Endodermal cell (in vitro differentiated cells): ENCODE measurements around the gene RASSF8. TPM values are rescaled to one million over a fixed set of nuclear protein-coding genes. Genes with fewer than 3 reads are reported as not detected.

Experiments
- DNase-seq: peaks from one replicate; pipeline ENCODE4 v3.0.0-alpha.2; 2017
- H3K27ac ChIP-seq: 2 replicates; pipeline ENCODE4 v1.5.1; 2013; ENCODE audit warnings: mild to moderate bottlenecking, low read depth, low read length, moderate library complexity
- H3K27me3 ChIP-seq: 2 replicates; pipeline ENCODE4 v1.6.1; 2013; ENCODE audit warnings: mild to moderate bottlenecking, low read length, moderate library complexity; ENCODE audit not compliant: insufficient read depth, control insufficient read depth, poor library complexity, severe bottlenecking
- H3K36me3 ChIP-seq: 2 replicates; pipeline ENCODE4 v1.7.0; 2013; ENCODE audit warnings: mild to moderate bottlenecking, low read length, moderate library complexity; ENCODE audit not compliant: control insufficient read depth, insufficient read depth
- H3K4me1 ChIP-seq: one replicate; pipeline ENCODE4 v1.7.0; 2013; ENCODE audit warnings: low read length; ENCODE audit not compliant: control insufficient read depth, insufficient read depth
- H3K4me3 ChIP-seq: 2 replicates; pipeline ENCODE4 v1.5.1; 2013; ENCODE audit warnings: mild to moderate bottlenecking, low read length, moderate library complexity
- H3K9ac ChIP-seq: 2 replicates; pipeline ENCODE4 v1.6.1; 2013; ENCODE audit warnings: mild to moderate bottlenecking, low read length, moderate library complexity; ENCODE audit not compliant: poor library complexity, severe bottlenecking; ENCODE audit errors: extremely low read depth
- H3K9me3 ChIP-seq: 2 replicates; pipeline ENCODE4 v1.6.1; 2013; ENCODE audit warnings: mild to moderate bottlenecking, low read length, moderate library complexity; ENCODE audit not compliant: control insufficient read depth
- H3K27ac Mint-ChIP-seq: 2 replicates; pipeline ENCODE4 v1.8.0; 2020; ENCODE audit warnings: mixed read lengths
- H3K27me3 Mint-ChIP-seq: 2 replicates; pipeline ENCODE4 v1.8.0; 2021; ENCODE audit warnings: mild to moderate bottlenecking, mixed read lengths; ENCODE audit not compliant: insufficient read depth
- H3K36me3 Mint-ChIP-seq: 2 replicates; pipeline ENCODE4 v1.8.0; 2020; ENCODE audit warnings: low read depth, mixed read lengths
- H3K4me1 Mint-ChIP-seq: 2 replicates; pipeline ENCODE4 v1.8.0; 2020; ENCODE audit warnings: mixed read lengths
- H3K4me3 Mint-ChIP-seq: 2 replicates; pipeline ENCODE4 v1.8.0; 2020; ENCODE audit warnings: mild to moderate bottlenecking, moderate library complexity, mixed read lengths
- H3K9me3 Mint-ChIP-seq: 2 replicates; pipeline ENCODE4 v1.8.0; 2020; ENCODE audit warnings: mild to moderate bottlenecking, mixed read lengths
- WGBS, 2 experiments: methylation state at CpG; one replicate each; pipeline versions ENCODE4 v1.1.5 to v1.1.7; 2013; ENCODE audit warnings: missing lambda C conversion rate in 2 of 2, mixed read lengths in 1 of 2; ENCODE audit not compliant: insufficient coverage in 1 of 2, insufficient read length in 1 of 2; 5-methylcytosine and 5-hydroxymethylcytosine counted together
- total RNA-seq, 2 donors: library from RNA; stranded (reverse); fragmentation: NEBNext Ultra II Directional in 1 of 2; extraction: Animal tissue kit (Norgen Biotek cat#: 25700) in 1 of 2; gene quantifications; 2 replicates in 1 of 2; 3 replicates in 1 of 2; pipeline ENCODE4 v1.2.1, GENCODE V29; 2021
- TF ChIP-seq, protein P1 (sequence below): fragments of 200-600 bp; sonication (generic); conservative IDR thresholded peaks from 2 replicates; pipeline ENCODE4 v1.5.0; 2021; ENCODE audit warnings: antibody characterized with exemption, mild to moderate bottlenecking

RASSF8 gene
- total RNA-seq, 2 donors from 2014 or later: 87.0 to 183 TPM

DNA sequence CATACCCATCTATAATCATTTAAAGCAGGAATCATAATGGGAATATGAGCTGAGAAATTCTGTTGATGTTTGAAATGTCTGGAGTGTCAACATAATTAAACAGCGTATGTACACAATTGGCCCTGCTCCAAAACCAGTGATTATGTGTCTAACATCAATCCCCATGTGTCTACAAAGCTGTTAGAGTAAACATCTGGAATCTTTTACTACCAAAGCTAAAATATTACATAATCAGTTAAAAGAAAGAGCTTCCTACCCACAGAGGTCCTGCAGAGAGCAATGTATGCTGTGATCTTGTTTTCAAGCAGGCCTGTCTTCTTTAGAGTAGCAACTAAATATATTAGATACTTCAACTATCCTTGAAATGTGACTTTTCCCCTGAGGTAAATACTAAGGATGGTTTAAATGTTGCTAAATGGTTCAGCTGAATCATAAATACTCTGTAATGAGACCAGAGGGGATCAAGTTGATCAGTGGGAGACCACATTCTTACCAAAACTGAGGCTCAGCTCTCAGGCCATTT is 74.3 kb downstream of the RASSF8 start:
- no peak for DNase-seq
- Histone ChIP-seq H3K27me3 (no peaks in the 10 kb centered on the region), H3K9me3 (no peaks in the 10 kb centered on the region), H3K36me3 (no peaks in the 10 kb centered on the region), H3K27ac (no peak overlapping the region), H3K4me3 (no peak overlapping the region), H3K4me1 (peaks cover 12% of the 10 kb centered on the region), H3K9ac (no peak overlapping the region)
- Mint-ChIP-seq H3K27ac (peak overlapping the region; percentile 45), H3K9me3 (no peaks in the 10 kb centered on the region), H3K4me3 (no peak overlapping the region), H3K27me3 (no peaks in the 10 kb centered on the region), H3K4me1 (peaks cover 54% of the 10 kb centered on the region), H3K36me3 (no peaks in the 10 kb centered on the region)
- WGBS, 2 experiments: 90% methylated on average over 1 of the region's 1 CpG; no CpG with 5 or more reads in 1 of the 2 experiments
- TF ChIP-seq, protein P1, sequence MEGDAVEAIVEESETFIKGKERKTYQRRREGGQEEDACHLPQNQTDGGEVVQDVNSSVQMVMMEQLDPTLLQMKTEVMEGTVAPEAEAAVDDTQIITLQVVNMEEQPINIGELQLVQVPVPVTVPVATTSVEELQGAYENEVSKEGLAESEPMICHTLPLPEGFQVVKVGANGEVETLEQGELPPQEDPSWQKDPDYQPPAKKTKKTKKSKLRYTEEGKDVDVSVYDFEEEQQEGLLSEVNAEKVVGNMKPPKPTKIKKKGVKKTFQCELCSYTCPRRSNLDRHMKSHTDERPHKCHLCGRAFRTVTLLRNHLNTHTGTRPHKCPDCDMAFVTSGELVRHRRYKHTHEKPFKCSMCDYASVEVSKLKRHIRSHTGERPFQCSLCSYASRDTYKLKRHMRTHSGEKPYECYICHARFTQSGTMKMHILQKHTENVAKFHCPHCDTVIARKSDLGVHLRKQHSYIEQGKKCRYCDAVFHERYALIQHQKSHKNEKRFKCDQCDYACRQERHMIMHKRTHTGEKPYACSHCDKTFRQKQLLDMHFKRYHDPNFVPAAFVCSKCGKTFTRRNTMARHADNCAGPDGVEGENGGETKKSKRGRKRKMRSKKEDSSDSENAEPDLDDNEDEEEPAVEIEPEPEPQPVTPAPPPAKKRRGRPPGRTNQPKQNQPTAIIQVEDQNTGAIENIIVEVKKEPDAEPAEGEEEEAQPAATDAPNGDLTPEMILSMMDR: no peak

DNA sequence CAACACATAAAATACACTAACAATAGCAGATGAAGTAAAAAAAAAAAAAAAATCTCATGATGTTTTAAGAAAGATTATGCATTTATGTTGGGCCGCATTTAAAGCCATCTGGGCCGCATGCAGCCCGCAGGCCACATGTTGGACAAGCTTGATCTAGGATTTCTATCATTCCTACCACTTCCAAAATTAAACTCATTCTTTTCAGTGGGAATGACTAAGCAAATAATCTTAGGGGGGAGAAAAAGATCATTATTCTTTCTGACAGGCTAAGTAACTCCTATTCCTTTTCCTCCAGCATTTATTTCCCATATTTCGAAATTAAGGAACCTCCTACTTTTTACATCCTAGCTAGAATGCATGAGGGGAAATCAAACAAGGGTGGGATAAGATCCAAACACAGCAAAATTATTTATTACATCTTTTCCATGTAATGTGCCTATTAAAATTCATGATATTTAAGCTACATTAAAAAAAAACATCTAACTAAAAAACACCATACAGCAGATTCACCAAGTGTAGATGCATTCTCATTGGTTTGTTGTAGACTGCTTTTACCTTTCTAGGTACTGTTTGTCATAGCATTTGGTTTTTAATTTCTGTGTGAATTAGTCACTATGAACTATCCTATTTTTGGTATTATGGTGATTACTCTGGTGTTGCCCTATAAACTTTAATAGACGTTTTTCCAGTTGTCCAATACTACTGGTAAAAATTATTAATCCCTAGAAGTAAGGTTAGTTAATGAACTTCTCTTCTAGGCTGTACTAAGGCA is 76.1 kb downstream of the RASSF8 start:
- H3K4me1 ChIP-seq: peaks cover 10% of the 10 kb centered on the region
- H3K27me3 ChIP-seq: no peaks in the 10 kb centered on the region
- no peaks in the 10 kb centered on the region for H3K36me3 ChIP-seq
- no peaks in the 10 kb centered on the region for H3K9me3 ChIP-seq
- Mint-ChIP-seq H3K27ac (no peak overlapping the region), H3K4me1 (peaks cover 60% of the 10 kb centered on the region), H3K27me3 (no peaks in the 10 kb centered on the region), H3K4me3 (no peak overlapping the region), H3K36me3 (no peaks in the 10 kb centered on the region), H3K9me3 (no peaks in the 10 kb centered on the region)
- TF ChIP-seq, protein P1: no peak
- H3K27ac ChIP-seq: no peak overlapping the region
- no peak overlapping the region for H3K9ac ChIP-seq
- no peak overlapping the region for H3K4me3 ChIP-seq
- DNase-seq: no peak
- WGBS, 2 experiments: 100% methylated on average over 1 to 2 of the region's 5 CpGs

DNA sequence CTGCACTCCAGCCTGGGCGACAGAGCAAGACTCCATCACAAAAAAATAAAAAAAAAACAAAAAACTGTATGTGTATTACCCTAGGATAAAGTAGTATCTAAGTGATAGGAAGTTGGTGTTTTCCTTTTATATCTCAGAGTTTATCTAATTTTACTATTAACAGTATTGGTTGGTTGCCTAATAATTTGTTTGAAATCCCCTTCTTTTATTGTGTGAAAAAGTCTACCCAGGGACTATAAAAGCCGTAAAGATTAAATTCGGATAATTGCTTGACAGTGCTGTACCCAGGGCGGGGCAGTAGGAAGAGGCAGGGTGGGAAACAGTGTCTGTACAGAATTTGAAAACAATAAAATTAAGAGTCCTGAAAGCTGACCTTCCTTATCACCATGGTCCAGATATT is 78.4 kb downstream of the RASSF8 start:
- H3K27me3 Mint-ChIP-seq: no peaks in the 10 kb centered on the region
- no peaks in the 10 kb centered on the region for H3K27me3 ChIP-seq
- TF ChIP-seq, protein P1: no peak
- H3K4me1 Mint-ChIP-seq: peaks cover 56% of the 10 kb centered on the region
- H3K9ac ChIP-seq: no peak overlapping the region
- WGBS, 2 experiments: 72 to 77% methylated on average over 2 to 4 of the region's 4 CpGs
- no peaks in the 10 kb centered on the region for H3K9me3 ChIP-seq
- H3K4me3 ChIP-seq: no peak overlapping the region
- no peak overlapping the region for H3K4me3 Mint-ChIP-seq
- H3K27ac ChIP-seq: no peak overlapping the region
- H3K36me3 ChIP-seq: no peaks in the 10 kb centered on the region
- no peaks in the 10 kb centered on the region for H3K9me3 Mint-ChIP-seq
- no peak for DNase-seq
- H3K36me3 Mint-ChIP-seq: no peaks in the 10 kb centered on the region
- peaks cover 6% of the 10 kb centered on the region for H3K4me1 ChIP-seq
- no peak overlapping the region for H3K27ac Mint-ChIP-seq
